K562 (cell line): Measurements from ENCODE around the gene STEAP2. TPM values are rescaled to one million over a fixed set of nuclear protein-coding genes. Genes with fewer than 3 reads are reported as not detected.

Source experiments
- ATAC-seq: fragments of 200-7000 bp; cut with Tn5 transposase; 3 replicates; pipeline ENCODE4 v1.9.1; 2020; ENCODE audit warnings: moderate library complexity
- BruUV-seq: library from RNA; stranded (reverse); fragments of 400-500 nt; replicated peaks from 2 replicates; lab custom pipeline; 2021; lab: Mats Ljungman, UMichigan
- CTCF ChIA-PET: fragments of 300-600 bp; formaldehyde crosslinking; extraction: SDS; loops from one replicate; lab custom pipeline; 2021; ENCODE audit warnings: low intra/inter-chr PET ratio; lab: Yijun Ruan, JAX
- POLR2A ChIA-PET: fragments of 300-600, 350-650 bp; sonication (Branson Sonifier 250); formaldehyde crosslinking; extraction: SDS; loops from one replicate; lab custom pipeline; 2021; ENCODE audit warnings: antibody characterized with exemption, inconsistent platforms; lab: Yijun Ruan, JAX
- DNase-seq, 4 experiments: peaks; one replicate each; pipeline versions ENCODE4 v3.0.0 to v3.0.0-alpha.2; 2011 to 2018; ENCODE audit warnings: low spot score in 3 of 4, mixed read lengths in 3 of 4; ENCODE audit errors: extremely low read depth in 1 of 4
- FAIRE-seq: peaks from 2 replicates; lab custom pipeline; 2011; peaks lifted over from hg19 to GRCh38; lab: Jason Lieb, UNC
- H2AFZ ChIP-seq: 2 replicates; pipeline ENCODE4 v1.6.0; 2011; ENCODE audit warnings: low read depth, low read length, control low read depth, inconsistent platforms
- H3K27ac ChIP-seq: fragments of 200-600 bp; 3 replicates; pipeline ENCODE4 v1.8.0; 2011; ENCODE audit warnings: low read depth, mild to moderate bottlenecking, control low read depth, inconsistent platforms, low read length, moderate library complexity, mixed read lengths; ENCODE audit errors: extremely low read depth
- H3K27me3 ChIP-seq, 2 experiments: fragments of 300-600 bp in 1 of 2; 2 replicates in 1 of 2; 3 replicates in 1 of 2; pipeline versions ENCODE4 v1.6.0 to v1.8.0; 2011; ENCODE audit warnings: inconsistent platforms in 2 of 2, low read length in 2 of 2, mild to moderate bottlenecking in 1 of 2, mixed read lengths in 1 of 2, moderate library complexity in 1 of 2; ENCODE audit not compliant: control insufficient read depth in 2 of 2, insufficient read depth in 2 of 2
- H3K36me3 ChIP-seq: fragments of 300-600 bp; 3 replicates; pipeline ENCODE4 v1.8.0; 2011; ENCODE audit warnings: mild to moderate bottlenecking, low read length, inconsistent platforms; ENCODE audit not compliant: control insufficient read depth, insufficient read depth
- H3K4me1 ChIP-seq, 2 experiments: fragments of 200-600 bp in 1 of 2; replicated peaks in 1 of 2; 2 replicates in 1 of 2; 3 replicates in 1 of 2; pipeline versions ENCODE4 v1.5.1 to v1.8.0; 2011; ENCODE audit warnings: inconsistent platforms in 2 of 2, low read length in 2 of 2, mild to moderate bottlenecking in 1 of 2, mixed read lengths in 1 of 2, moderate library complexity in 1 of 2; ENCODE audit not compliant: control insufficient read depth in 2 of 2, insufficient read depth in 2 of 2
- H3K4me2 ChIP-seq: 2 replicates; pipeline ENCODE4 v1.6.1; 2011; ENCODE audit warnings: low read length, control low read depth, inconsistent platforms, mixed read lengths; ENCODE audit not compliant: insufficient read depth
- H3K4me3 ChIP-seq: fragments of 200-600 bp; sonication (generic), shearing (Covaris generic); 2 replicates; pipeline ENCODE4 v1.5.1; 2016; ENCODE audit warnings: control low read depth, inconsistent platforms
- H3K79me2 ChIP-seq: fragments of 200-600 bp; 3 replicates; pipeline ENCODE4 v1.8.0; 2011; ENCODE audit warnings: low read length, inconsistent platforms; ENCODE audit not compliant: control insufficient read depth, insufficient read depth
- H3K9ac ChIP-seq, 2 experiments: 2 replicates each; pipeline versions ENCODE4 v1.6.0 to v1.6.1; 2011; ENCODE audit warnings: low read depth in 2 of 2, low read length in 2 of 2, control low read depth in 1 of 2, inconsistent platforms in 1 of 2, mild to moderate bottlenecking in 1 of 2, mixed read lengths in 1 of 2; ENCODE audit not compliant: insufficient read depth in 1 of 2
- H3K9me1 ChIP-seq: one replicate; pipeline ENCODE4 v1.6.0; 2011; ENCODE audit warnings: inconsistent platforms, mild to moderate bottlenecking, low read length, moderate library complexity; ENCODE audit not compliant: control insufficient read depth, insufficient read depth
- H3K9me3 ChIP-seq: replicated peaks from 2 replicates; pipeline ENCODE4 v1.5.1; 2011; ENCODE audit warnings: low read depth, low read length, inconsistent platforms; ENCODE audit not compliant: control insufficient read depth, insufficient read depth
- H4K20me1 ChIP-seq: replicated peaks from 2 replicates; pipeline ENCODE4 v1.6.1; 2011; ENCODE audit warnings: low read length, inconsistent platforms, mixed read lengths; ENCODE audit not compliant: control insufficient read depth, insufficient read depth
- CEBPB ChIP-seq: fragments of 450-650 bp; IDR thresholded peaks from 2 replicates; pipeline ENCODE4 v1.6.1; 2016; ENCODE audit warnings: missing genetic modification characterization, missing compliant biosample characterization
- CEBPG ChIP-seq, 3 experiments: fragments of 200-800 bp in 1 of 3; sonication (Bioruptor generic) in 1 of 3; sonication (generic) in 1 of 3; formaldehyde crosslinking in 1 of 3; IDR thresholded peaks in 2 of 3; conservative IDR thresholded peaks in 1 of 3; 2 replicates each; pipeline versions ENCODE4 v1.6.1 to v1.8.0; 2016 to 2022; ENCODE audit warnings: missing compliant biosample characterization in 2 of 3, missing genetic modification characterization in 2 of 3, mild to moderate bottlenecking in 1 of 3, missing genetic modification reagents in 1 of 3
- L3MBTL2 ChIP-seq: fragments of 450-650 bp; IDR thresholded peaks from 2 replicates; pipeline ENCODE4 v1.6.1; 2016; ENCODE audit warnings: mild to moderate bottlenecking, moderate library complexity
- MTA1 ChIP-seq: fragments of 450-650 bp; IDR thresholded peaks from 2 replicates; pipeline ENCODE4 v1.6.1; 2017; ENCODE audit warnings: borderline replicate concordance
- NCOA4 ChIP-seq: fragments of 450-650 bp; IDR thresholded peaks from 2 replicates; pipeline ENCODE4 v1.6.1; 2018; ENCODE audit warnings: mild to moderate bottlenecking; ENCODE audit not compliant: partially characterized antibody
- ZNF589 ChIP-seq: fragments of 200-800 bp; sonication (Bioruptor generic); IDR thresholded peaks from 2 replicates; pipeline ENCODE4 v1.6.1; 2016; ENCODE audit warnings: low read depth, missing genetic modification characterization, missing compliant biosample characterization
- WGBS: fragments of 100-300 bp; shearing (Covaris generic); methylation state at CpG from one replicate; pipeline ENCODE4 v1.1.6; 2016; ENCODE audit warnings: low coverage, mixed read lengths; ENCODE audit not compliant: insufficient coverage; ENCODE audit errors: missing lambda C conversion rate; 5-methylcytosine and 5-hydroxymethylcytosine counted together
- in situ Hi-C: fragments of 300-500 bp; cut with MboI; formaldehyde crosslinking; loops from 4 replicates; pipeline ENCODE4 v1.15.0; 2018; ENCODE audit warnings: inconsistent platforms, mixed read lengths
- intact Hi-C: fragments of 100-400 bp; cut with micrococcal nuclease; formaldehyde crosslinking; loops from 2 replicates; pipeline ENCODE4 v1.14.2; 2022
- polyA plus RNA-seq, 8 experiments: library from polyadenylated mRNA; depleted of rRNA in 4 of 8; stranded (reverse) in 5 of 8; unstranded in 3 of 8; fragments of >200 nt; fragmentation: Nextera tagmentation in 2 of 8; fragmentation: Illumina TruSeq in 1 of 8; extraction: Ambion mirVana in 2 of 8; extraction: Trizol in 1 of 8; gene quantifications; 2 replicates each; pipeline versions ENCODE4 v1.2.1 to v1.2.3, GENCODE V29; 2011 to 2014; ENCODE audit warnings: inconsistent platforms in 1 of 8, missing spikeins in 1 of 8
- total RNA-seq, 7 experiments: library from RNA; depleted of rRNA in 6 of 7; stranded (reverse); fragments of >200 nt in 6 of 7; fragmentation: Illumina TruSeq in 2 of 7; extraction: Trizol in 2 of 7; gene quantifications; 2 replicates each; pipeline versions ENCODE4 v1.2.1 to v1.2.3, GENCODE V29; 2011 to 2021; ENCODE audit warnings: low replicate concordance in 1 of 7

STEAP2 gene
- total and polyA plus RNA-seq, 9 of the 15 experiments (the other 6 are each of a cell fraction or from before 2014, with no cell fraction given): 0.02 to 0.03 TPM; not detected in 7

- no peak for DNase-seq
- WGBS: under 1% methylated on average over 10 of the region's 10 CpGs
- H3K4me2 ChIP-seq: no peak overlapping the region
- H3K9me3 ChIP-seq: no peaks in the 10 kb centered on the region
- no peaks in the 10 kb centered on the region for H4K20me1 ChIP-seq
- H3K27ac ChIP-seq: no peak overlapping the region
- H3K4me1 ChIP-seq: no peaks in the 10 kb centered on the region
- no TSS peak for BruUV-seq
- FAIRE-seq: no peak
- no peak overlapping the region for H3K4me3 ChIP-seq
- CTCF ChIA-PET: no interaction called here
- no peak for TF ChIP-seq NCOA4
- TF ChIP-seq ZNF589: no peak
- no peak for TF ChIP-seq MTA1
- H3K27me3 ChIP-seq: no peaks in the 10 kb centered on the region
- no peaks in the 10 kb centered on the region for H3K9me1 ChIP-seq
- H3K9ac ChIP-seq: no peak overlapping the region
- H3K79me2 ChIP-seq: no peaks in the 10 kb centered on the region
- ATAC-seq: no peak
- POLR2A ChIA-PET: interaction anchor here (1.1 kb wide), 1 partner anchor 1936 kb away, joined by 3 read pairs; no protein-coding TSS in a partner anchor
- no peaks in the 10 kb centered on the region for H3K36me3 ChIP-seq
- in situ Hi-C loops (no loop called here), intact Hi-C loops (no loop called here)
- H2AFZ ChIP-seq: no peak overlapping the region
Measured at GRCh38 chr7:90194911-90195809, 16.4 kb upstream of the STEAP2 start.

GRCh38 chr7:90201500-90202195 is 9.9 kb upstream of the STEAP2 start:
- Histone ChIP-seq H3K9ac (no peak overlapping the region), H3K79me2 (no peaks in the 10 kb centered on the region), H2AFZ (no peak overlapping the region), H3K4me1 (no peaks in the 10 kb centered on the region), H3K27me3 (no peaks in the 10 kb centered on the region), H3K36me3 (no peaks in the 10 kb centered on the region), H3K27ac (no peak overlapping the region), H3K4me2 (no peak overlapping the region), H4K20me1 (no peaks in the 10 kb centered on the region)
- intact Hi-C loops: no loop called here
- WGBS: 0% methylated on average over 2 of the region's 2 CpGs
- POLR2A ChIA-PET: no interaction called here
- no peak for ATAC-seq
- no TSS peak for BruUV-seq
- TF ChIP-seq CEBPB (tag) (peak; percentile 83), CEBPG (CRISPR knock-in tag; IDR thresholded peaks at IDR 0.05) (no peak), CEBPG (tag; conservative IDR thresholded peaks at IDR 0.05 in 1 of 2, IDR thresholded peaks at IDR 0.05 in 1 of 2) (peak in 1 of 2 experiments; percentile 82; a peak in 2 of 4 replicates), L3MBTL2 (no peak)
- TF ChIP-seq, all 486 proteins: peak for 2
- Histone ChIP-seq H3K9me1 (no peaks in the 10 kb centered on the region), H3K4me3 (no peak overlapping the region), H3K9me3 (no peaks in the 10 kb centered on the region)
- CTCF ChIA-PET: no interaction called here
- DNase-seq (no peak), FAIRE-seq (no peak)
- in situ Hi-C loops: no loop called here
